Measurements from ENCODE around the gene NIN.
A peak's percentile ranks its signal among the peaks of the same experiment; 100 is the strongest.

NIN gene

GRCh38 chr14:50830932-50831725, at the start of gene NIN:
Gene NIN (minus strand): TSS chr14:50831162. CDS start chr14:50822056, 9,106 bp downstream.
- FAIRE-seq, result no peak
- peak; percentile 54 for DNase-seq (ENCODE audit: insufficient read length, low spot score)

GRCh38 chr14:50875359-50876070, 44.6 kb upstream of the NIN start:
- FAIRE-seq, result peak; percentile 70
- peak; percentile 61 for DNase-seq (ENCODE audit: insufficient read length, low spot score)

- FAIRE-seq, result no peak
- DNase-seq (ENCODE audit: insufficient read length, low spot score), result no peak
Measured at GRCh38 chr14:50874757-50875156, 43.8 kb upstream of the NIN start.

GRCh38 chr14:50871914-50872732, 41.2 kb upstream of the NIN start, which contains the start of gene ABHD12B:
Gene ABHD12B (plus strand): TSS chr14:50872053. CDS start chr14:50872175, 122 bp downstream.
- DNase-seq (ENCODE audit: insufficient read length, low spot score) (no peak), FAIRE-seq (no peak)

- no peak for DNase-seq (ENCODE audit: insufficient read length, low spot score)
- no peak for FAIRE-seq
Measured at GRCh38 chr14:50871228-50871627, 40.3 kb upstream of the NIN start.

- DNase-seq (ENCODE audit: insufficient read length, low spot score), result no peak
- no peak for FAIRE-seq
Measured at GRCh38 chr14:50865391-50866076, 34.6 kb upstream of the NIN start.

- FAIRE-seq (no peak), DNase-seq (ENCODE audit: insufficient read length, low spot score) (no peak)
Measured at GRCh38 chr14:50864946-50865345, 34.0 kb upstream of the NIN start.

- no peak for FAIRE-seq
- DNase-seq (ENCODE audit: insufficient read length, low spot score), result no peak
Measured at GRCh38 chr14:50864237-50864636, 33.3 kb upstream of the NIN start.

- DNase-seq (ENCODE audit: insufficient read length, low spot score) (no peak), FAIRE-seq (no peak)
Measured at GRCh38 chr14:50862036-50862570, 31.1 kb upstream of the NIN start.

GRCh38 chr14:50860478-50861086, 29.6 kb upstream of the NIN start:
- DNase-seq (ENCODE audit: insufficient read length, low spot score) (peak; percentile 70), FAIRE-seq (peak; percentile 96)

- FAIRE-seq, result no peak
- DNase-seq (ENCODE audit: insufficient read length, low spot score), result no peak
Measured at GRCh38 chr14:50859296-50859624, 28.3 kb upstream of the NIN start.

GRCh38 chr14:50856660-50857059, 25.7 kb upstream of the NIN start:
- FAIRE-seq, result no peak
- no peak for DNase-seq (ENCODE audit: insufficient read length, low spot score)

GRCh38 chr14:50855558-50855957, 24.6 kb upstream of the NIN start:
- FAIRE-seq (no peak), DNase-seq (ENCODE audit: insufficient read length, low spot score) (no peak)

GRCh38 chr14:50854521-50854920, 23.6 kb upstream of the NIN start:
- DNase-seq (ENCODE audit: insufficient read length, low spot score) (no peak), FAIRE-seq (no peak)

- DNase-seq (ENCODE audit: insufficient read length, low spot score) (no peak), FAIRE-seq (no peak)
Measured at GRCh38 chr14:50853891-50854290, 22.9 kb upstream of the NIN start.

GRCh38 chr14:50846226-50846880, 15.4 kb upstream of the NIN start:
- no peak for FAIRE-seq

GRCh38 chr14:50845166-50845565, 14.2 kb upstream of the NIN start:
- FAIRE-seq (no peak), DNase-seq (ENCODE audit: insufficient read length, low spot score) (no peak)

More at GRCh38 chr14:50846226-50846880, 15.4 kb upstream of the NIN start:
- DNase-seq (ENCODE audit: insufficient read length, low spot score), result no peak

- no peak for DNase-seq (ENCODE audit: insufficient read length, low spot score)
- FAIRE-seq, result no peak
Measured at GRCh38 chr14:50844391-50844790, 13.4 kb upstream of the NIN start.

- no peak for DNase-seq (ENCODE audit: insufficient read length, low spot score)
- FAIRE-seq, result no peak
Measured at GRCh38 chr14:50839691-50840090, 8.7 kb upstream of the NIN start.

All from GM19239 (cell line).